Measurements from ENCODE around the gene PLA2G4E.

DNA sequence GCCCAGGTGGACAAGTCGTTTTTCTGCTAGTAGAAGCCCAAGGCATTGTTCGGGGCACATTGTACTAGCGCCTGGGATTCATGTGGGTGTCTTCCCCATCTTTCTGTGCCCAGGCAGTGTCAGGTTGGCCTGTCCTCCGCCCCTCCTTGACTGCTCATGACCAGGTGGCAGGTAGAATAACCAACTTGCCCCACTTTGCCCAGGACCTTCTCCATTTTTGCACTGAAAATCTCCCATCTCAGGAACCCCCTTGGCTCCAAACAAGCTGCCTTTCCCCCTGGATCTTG, 39.6 kb upstream of the PLA2G4E start:
- TF ChIP-seq, protein P1, sequence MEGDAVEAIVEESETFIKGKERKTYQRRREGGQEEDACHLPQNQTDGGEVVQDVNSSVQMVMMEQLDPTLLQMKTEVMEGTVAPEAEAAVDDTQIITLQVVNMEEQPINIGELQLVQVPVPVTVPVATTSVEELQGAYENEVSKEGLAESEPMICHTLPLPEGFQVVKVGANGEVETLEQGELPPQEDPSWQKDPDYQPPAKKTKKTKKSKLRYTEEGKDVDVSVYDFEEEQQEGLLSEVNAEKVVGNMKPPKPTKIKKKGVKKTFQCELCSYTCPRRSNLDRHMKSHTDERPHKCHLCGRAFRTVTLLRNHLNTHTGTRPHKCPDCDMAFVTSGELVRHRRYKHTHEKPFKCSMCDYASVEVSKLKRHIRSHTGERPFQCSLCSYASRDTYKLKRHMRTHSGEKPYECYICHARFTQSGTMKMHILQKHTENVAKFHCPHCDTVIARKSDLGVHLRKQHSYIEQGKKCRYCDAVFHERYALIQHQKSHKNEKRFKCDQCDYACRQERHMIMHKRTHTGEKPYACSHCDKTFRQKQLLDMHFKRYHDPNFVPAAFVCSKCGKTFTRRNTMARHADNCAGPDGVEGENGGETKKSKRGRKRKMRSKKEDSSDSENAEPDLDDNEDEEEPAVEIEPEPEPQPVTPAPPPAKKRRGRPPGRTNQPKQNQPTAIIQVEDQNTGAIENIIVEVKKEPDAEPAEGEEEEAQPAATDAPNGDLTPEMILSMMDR (conservative IDR thresholded peaks at IDR 0.05; ENCODE audit: low read depth in 2 of 2): no peak
- no peak for TF ChIP-seq EZH2 (IDR thresholded peaks at IDR 0.05; ENCODE audit: low read depth, unreplicated experiment)
